Measurements from ENCODE around the gene PTPRB. TPM values are rescaled to one million over a fixed set of nuclear protein-coding genes. Genes with fewer than 3 reads are reported as not detected.

The PTPRB gene
- total and polyA plus RNA-seq, 11 donors = 17.0 to 41.5 (median 34.2) TPM

GRCh38 chr12:70603044-70603443, 34.2 kb downstream of the PTPRB start:
- no peaks in the 10 kb centered on the region for H3K9me3 ChIP-seq
- peaks cover 0 to 11% (median 0%) of the 10 kb centered on the region in 9 donors for H3K36me3 ChIP-seq
- peak overlapping the region in 7 of 12 donors; percentile 56 to 73 (median 65) for H3K4me3 ChIP-seq
- H3K27ac ChIP-seq = peak overlapping the region in 1 of 12 donors; percentile 9
- no peak for DNase-seq
- ATAC-seq = no peak
- 32 to 96% (median 57%) methylated on average over 1 of the region's 1 CpG for WGBS, 4 donors
- peaks cover 0 to 16% (median 0%) of the 10 kb centered on the region in 12 donors for H3K4me1 ChIP-seq
- peaks cover 0 to 10% (median 0%) of the 10 kb centered on the region in 9 donors for H3K27me3 ChIP-seq
- TF ChIP-seq CTCF (IDR thresholded peaks at IDR 0.05) (no peak), POLR2A (IDR thresholded peaks at IDR 0.05) (no peak)
- intact Hi-C loops (cut with DNase I) = loop anchor here in 2 of 10 donors (5.0 to 10.0 kb wide), 2 partner anchors 59 to 62 kb away; no protein-coding TSS in a partner anchor

DNA sequence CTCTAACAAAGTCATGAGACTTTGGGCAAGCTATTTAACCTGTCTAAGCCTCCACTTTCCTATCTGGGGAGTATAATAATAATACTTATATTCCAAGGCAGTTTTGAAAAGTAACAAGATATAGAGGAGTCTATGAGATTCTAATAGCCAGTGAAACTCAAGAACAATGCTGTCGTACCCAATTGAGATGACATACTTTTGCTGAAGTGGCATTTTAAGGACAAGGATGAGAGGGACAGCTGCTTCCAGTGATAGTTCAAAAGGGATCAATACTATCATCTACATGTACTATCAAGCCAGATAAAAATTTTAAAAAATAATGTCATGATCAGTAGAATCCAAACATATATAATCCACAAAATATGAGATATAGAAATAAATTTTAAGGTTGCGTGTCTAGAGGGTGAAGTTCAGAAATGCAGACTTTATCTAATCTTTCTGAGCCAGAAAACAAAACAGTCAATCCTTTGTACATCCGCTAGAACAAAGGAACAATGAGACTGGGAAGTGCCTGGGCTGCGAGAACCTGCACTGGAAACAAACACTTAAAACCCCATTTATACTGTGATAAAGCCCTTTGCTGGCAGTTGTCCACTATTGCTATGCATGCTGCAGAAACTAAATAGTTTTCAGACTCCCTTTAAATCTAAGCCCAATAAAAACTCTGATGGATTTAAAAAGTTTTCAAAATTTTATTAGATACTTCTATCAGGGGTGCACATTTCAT, 38.6 kb downstream of the PTPRB start:
- intact Hi-C loops (cut with DNase I) = loop anchor here in 3 of 10 donors (5.0 to 10.0 kb wide), 2 partner anchors 46 to 49 kb away; no protein-coding TSS in a partner anchor
- peak; percentile 58 to 91 (median 68) for ATAC-seq

GRCh38 chr12:70592664-70593063, 44.6 kb downstream of the PTPRB start:
- TF ChIP-seq CTCF (IDR thresholded peaks at IDR 0.05) = no peak
- TF ChIP-seq POLR2A (IDR thresholded peaks at IDR 0.05) = no peak
- peaks cover 0 to 50% (median 3%) of the 10 kb centered on the region in 9 donors for H3K36me3 ChIP-seq
- intact Hi-C loops (cut with DNase I) = loop anchor here in 3 of 10 donors (5.0 to 10.0 kb wide), 2 partner anchors 52 to 130 kb away; no protein-coding TSS in a partner anchor
- H3K27me3 ChIP-seq = no peaks in the 10 kb centered on the region
- H3K27ac ChIP-seq = no peak overlapping the region
- H3K4me3 ChIP-seq = no peak overlapping the region
- WGBS, 4 donors = 93 to 99% (median 98%) methylated on average over 2 of the region's 2 CpGs
- no peak for DNase-seq
- no peak for ATAC-seq
- no peaks in the 10 kb centered on the region for H3K9me3 ChIP-seq
- H3K4me1 ChIP-seq = peaks cover 0 to 19% (median 0%) of the 10 kb centered on the region in 12 donors

More for the DNA sequence above, 38.6 kb downstream of the PTPRB start:
- Histone ChIP-seq H3K4me3 (peak overlapping the region in 6 of 12 donors; percentile 4 to 35 (median 20)), H3K27me3 (no peaks in the 10 kb centered on the region), H3K36me3 (peaks cover 0 to 13% (median 0%) of the 10 kb centered on the region in 9 donors), H3K9me3 (no peaks in the 10 kb centered on the region), H3K27ac (peak overlapping the region in 9 of 12 donors; percentile 11 to 61 (median 28)), H3K4me1 (peaks cover 0 to 23% (median 0%) of the 10 kb centered on the region in 12 donors)
- 26 to 35% (median 27%) methylated on average over 4 of the region's 4 CpGs for WGBS, 4 donors
- no peak for TF ChIP-seq CTCF (IDR thresholded peaks at IDR 0.05)
- TF ChIP-seq POLR2A (IDR thresholded peaks at IDR 0.05) = no peak
- peak in 2 of 5 donors; percentile 45 to 66 for DNase-seq

- Histone ChIP-seq H3K9me3 (no peaks in the 10 kb centered on the region), H3K27ac (no peak overlapping the region), H3K4me3 (no peak overlapping the region), H3K4me1 (peaks cover 0 to 15% (median 0%) of the 10 kb centered on the region in 12 donors), H3K36me3 (peaks cover 0 to 67% (median 7%) of the 10 kb centered on the region in 9 donors), H3K27me3 (no peaks in the 10 kb centered on the region)
- intact Hi-C loops (cut with DNase I) = loop anchor here in 8 of 10 donors (2.0 to 10.0 kb wide), 4 partner anchors 54 to 132 kb away; no protein-coding TSS in a partner anchor
- ATAC-seq (no peak), DNase-seq (no peak)
- WGBS, 4 donors = 67 to 73% (median 70%) methylated on average over 4 of the region's 4 CpGs
- TF ChIP-seq CTCF (IDR thresholded peaks at IDR 0.05) (no peak), POLR2A (IDR thresholded peaks at IDR 0.05) (no peak)
Observed at GRCh38 chr12:70590549-70591226, 46.5 kb downstream of the PTPRB start.
